ENCODE data around the gene CALR3. TPM values are rescaled to one million over a fixed set of nuclear protein-coding genes. Genes with fewer than 3 reads are reported as not detected.

The CALR3 gene

Small RNAs within 50 kb of the gene (small RNA-seq; reads per million reads assigned to genes)
- not detected for gene RN7SL146P (ENCODE audit: insufficient read depth)
